ENCODE measurements around the gene GNGT1. TPM values are rescaled to one million over a fixed set of nuclear protein-coding genes. Genes with fewer than 3 reads are reported as not detected.

The GNGT1 gene
- polyA plus RNA-seq, 1 of the 3 experiments (the other 2 are of a cell fraction) = 0.15 TPM

GRCh38 chr7:93923942-93924341, 17.6 kb downstream of the GNGT1 start:
- H3K9ac ChIP-seq = no peak overlapping the region; the same call in 1 of the 2 replicates
- 29% methylated on average over 1 of the region's 1 CpG for WGBS (ENCODE audit: low lambda C conversion rate)
- no peaks in the 10 kb centered on the region for H4K20me1 ChIP-seq (ENCODE audit: insufficient read depth)
- H3K27me3 ChIP-seq (ENCODE audit: insufficient read depth) = no peaks in the 10 kb centered on the region
- peak overlapping the region; percentile 3; the same call in 1 of the 2 replicates for H2AFZ ChIP-seq (ENCODE audit: low read depth)
- H3K4me2 ChIP-seq = peak overlapping the region; percentile 73
- CTCF ChIA-PET = interaction anchor here (1.3 to 1.4 kb wide), 2 partner anchors 9 to 164 kb away, joined by 3 to 4 read pairs; no protein-coding TSS in a partner anchor
- peaks cover 8% of the 10 kb centered on the region for H3F3A ChIP-seq (replicated peaks; ENCODE audit: insufficient read depth)
- DNase-seq = no peak
- no peaks in the 10 kb centered on the region for H3K9me3 ChIP-seq
- H3K79me2 ChIP-seq (ENCODE audit: insufficient read depth) = peaks cover 30% of the 10 kb centered on the region
- H3K9me2 ChIP-seq = no peaks in the 10 kb centered on the region
- POLR2A ChIA-PET = no interaction called here
- peaks cover 14 to 25% of the 10 kb centered on the region in 2 experiments; a peak in 3 of 4 replicates for H3K4me1 ChIP-seq (ENCODE audit: control insufficient read depth in 1 of 2, insufficient read depth in 2 of 2, low read depth in 1 of 2, low read length in 1 of 2)
- H3K36me3 ChIP-seq (replicated peaks in 1 of 2; ENCODE audit: control insufficient read depth in 1 of 2, insufficient read depth in 2 of 2, low read length in 1 of 2) = peaks cover 13 to 23% of the 10 kb centered on the region in 2 experiments
- H3K4me3 ChIP-seq (ENCODE audit: low read depth in 2 of 2, low read length in 1 of 2) = peak overlapping the region; percentile 69 to 79
- TF ChIP-seq MXI1 (IDR thresholded peaks at IDR 0.05; ENCODE audit: low read depth, low read length) = peak; percentile 38; the same call in 1 of the 2 replicates
- peak; percentile 4; the same call in 1 of the 2 replicates for TF ChIP-seq TCF12 (IDR thresholded peaks at IDR 0.05)
- TF ChIP-seq TAF1 (IDR thresholded peaks at IDR 0.05; ENCODE audit: borderline replicate concordance, low read depth, low read length) = no peak
- no peak for TF ChIP-seq NFIC (IDR thresholded peaks at IDR 0.05; ENCODE audit: borderline replicate concordance)
- no peak for TF ChIP-seq REST (IDR thresholded peaks at IDR 0.05; ENCODE audit: low read depth, low read length)
- H3K27ac ChIP-seq (ENCODE audit: low read depth in 2 of 2, low read length in 1 of 2) = peak overlapping the region; percentile 78 to 98; a peak in 3 of 4 replicates

DNA sequence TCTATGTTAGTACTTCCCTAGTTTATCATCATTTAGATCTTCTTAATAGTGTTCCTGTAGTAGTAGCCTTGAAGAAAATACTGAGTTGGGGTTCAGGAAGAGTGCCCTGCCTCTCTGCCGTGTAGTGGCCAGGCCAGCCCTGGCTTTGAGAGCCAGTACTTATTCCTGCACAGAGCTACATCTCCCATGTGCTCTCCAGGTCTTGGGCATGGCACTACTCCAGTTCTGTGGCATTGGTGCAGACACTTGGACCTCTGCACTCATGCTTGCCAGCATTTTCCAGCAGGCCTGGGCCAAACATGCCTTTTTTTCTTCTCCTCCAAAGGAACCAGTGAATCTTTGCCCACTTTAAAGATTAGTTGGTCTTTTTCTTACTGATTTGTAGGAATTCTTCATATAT, 20.4 kb downstream of the GNGT1 start:
- H3K4me1 ChIP-seq (ENCODE audit: control insufficient read depth in 1 of 2, insufficient read depth in 2 of 2, low read depth in 1 of 2, low read length in 1 of 2) = peaks cover 9 to 11% of the 10 kb centered on the region in 2 experiments; a peak in 3 of 4 replicates
- WGBS (ENCODE audit: low lambda C conversion rate) = 27% methylated on average over 1 of the region's 1 CpG
- no peak overlapping the region for H3K9ac ChIP-seq
- no peak overlapping the region for H3K4me3 ChIP-seq (ENCODE audit: low read depth in 2 of 2, low read length in 1 of 2)
- peaks cover 30% of the 10 kb centered on the region for H3K79me2 ChIP-seq (ENCODE audit: insufficient read depth)
- no peaks in the 10 kb centered on the region for H3K27me3 ChIP-seq (ENCODE audit: insufficient read depth)
- H3K4me2 ChIP-seq = no peak overlapping the region
- POLR2A ChIA-PET = no interaction called here
- no peaks in the 10 kb centered on the region for H3K9me2 ChIP-seq
- no peak overlapping the region for H2AFZ ChIP-seq (ENCODE audit: low read depth)
- no peaks in the 10 kb centered on the region for H3K9me3 ChIP-seq
- no peak for DNase-seq
- H3K36me3 ChIP-seq (replicated peaks in 1 of 2; ENCODE audit: control insufficient read depth in 1 of 2, insufficient read depth in 2 of 2, low read length in 1 of 2) = peaks cover 13 to 23% of the 10 kb centered on the region in 2 experiments
- CTCF ChIA-PET = no interaction called here
- H3F3A ChIP-seq (replicated peaks; ENCODE audit: insufficient read depth) = peaks cover 4% of the 10 kb centered on the region
- no peaks in the 10 kb centered on the region for H4K20me1 ChIP-seq (ENCODE audit: insufficient read depth)
- H3K27ac ChIP-seq (ENCODE audit: low read depth in 2 of 2, low read length in 1 of 2) = no peak overlapping the region
- TF ChIP-seq EZH2phosphoT487 (IDR thresholded peaks at IDR 0.05; ENCODE audit: borderline replicate concordance, low read depth) (no peak), CHD2 (IDR thresholded peaks at IDR 0.05; ENCODE audit: low read length, partially characterized antibody) (no peak), GATA2 (CRISPR knock-in tag; IDR thresholded peaks at IDR 0.05) (no peak)

All from SK-N-SH (cell line).